ENCODE data around the gene RGS8. TPM values are rescaled to one million over a fixed set of nuclear protein-coding genes. Genes with fewer than 3 reads are reported as not detected.
A peak's percentile ranks its signal among the peaks of the same experiment; 100 is the strongest.

RGS8 gene
- total RNA-seq, 2 donors from 2014 or later = 5.6 to 25.0 TPM

- Mint-ChIP-seq H3K27ac (no peak overlapping the region), H3K4me1 (peaks cover 46% of the 10 kb centered on the region), H3K36me3 (ENCODE audit: low read depth) (no peaks in the 10 kb centered on the region), H3K9me3 (no peaks in the 10 kb centered on the region), H3K27me3 (ENCODE audit: insufficient read depth) (peaks cover 18% of the 10 kb centered on the region), H3K4me3 (no peak overlapping the region)
- DNase-seq = no peak
- WGBS, 2 experiments (ENCODE audit: insufficient coverage in 1 of 2, insufficient read length in 1 of 2) = 80 to 90% methylated on average over 1 to 2 of the region's 2 CpGs
- Histone ChIP-seq H3K36me3 (ENCODE audit: control insufficient read depth, insufficient read depth, low read length) (no peaks in the 10 kb centered on the region), H3K27ac (ENCODE audit: low read depth, low read length) (no peak overlapping the region), H3K4me3 (ENCODE audit: low read length) (no peak overlapping the region), H3K9ac (ENCODE audit: extremely low read depth, low read length, poor library complexity, severe bottlenecking) (no peak overlapping the region), H3K9me3 (ENCODE audit: control insufficient read depth, low read length) (no peaks in the 10 kb centered on the region), H3K27me3 (ENCODE audit: control insufficient read depth, insufficient read depth, low read length, poor library complexity, severe bottlenecking) (peaks cover 17% of the 10 kb centered on the region), H3K4me1 (ENCODE audit: control insufficient read depth, insufficient read depth, low read length) (peaks cover 14% of the 10 kb centered on the region)
- TF ChIP-seq CTCF (conservative IDR thresholded peaks at IDR 0.05) = no peak
Measured at GRCh38 chr1:182704677-182705076, 20.3 kb upstream of the RGS8 start.

GRCh38 chr1:182703539-182703938, 19.2 kb upstream of the RGS8 start:
- Histone ChIP-seq H3K36me3 (ENCODE audit: control insufficient read depth, insufficient read depth, low read length) (no peaks in the 10 kb centered on the region), H3K9ac (ENCODE audit: extremely low read depth, low read length, poor library complexity, severe bottlenecking) (peak overlapping the region; percentile 52), H3K27ac (ENCODE audit: low read depth, low read length) (no peak overlapping the region), H3K4me3 (ENCODE audit: low read length) (peak overlapping the region; percentile 67), H3K9me3 (ENCODE audit: control insufficient read depth, low read length) (no peaks in the 10 kb centered on the region), H3K27me3 (ENCODE audit: control insufficient read depth, insufficient read depth, low read length, poor library complexity, severe bottlenecking) (peaks cover 17% of the 10 kb centered on the region), H3K4me1 (ENCODE audit: control insufficient read depth, insufficient read depth, low read length) (peaks cover 17% of the 10 kb centered on the region)
- H3K4me1 Mint-ChIP-seq = peaks cover 53% of the 10 kb centered on the region
- H3K9me3 Mint-ChIP-seq = no peaks in the 10 kb centered on the region
- H3K27ac Mint-ChIP-seq = peak overlapping the region; percentile 82
- peaks cover 16% of the 10 kb centered on the region for H3K27me3 Mint-ChIP-seq (ENCODE audit: insufficient read depth)
- H3K36me3 Mint-ChIP-seq (ENCODE audit: low read depth) = no peaks in the 10 kb centered on the region
- H3K4me3 Mint-ChIP-seq = peak overlapping the region; percentile 37
- TF ChIP-seq CTCF (conservative IDR thresholded peaks at IDR 0.05) = no peak
- 40 to 50% methylated on average over 1 to 3 of the region's 4 CpGs for WGBS, 2 experiments (ENCODE audit: insufficient coverage in 1 of 2, insufficient read length in 1 of 2)
- DNase-seq = no peak

DNA sequence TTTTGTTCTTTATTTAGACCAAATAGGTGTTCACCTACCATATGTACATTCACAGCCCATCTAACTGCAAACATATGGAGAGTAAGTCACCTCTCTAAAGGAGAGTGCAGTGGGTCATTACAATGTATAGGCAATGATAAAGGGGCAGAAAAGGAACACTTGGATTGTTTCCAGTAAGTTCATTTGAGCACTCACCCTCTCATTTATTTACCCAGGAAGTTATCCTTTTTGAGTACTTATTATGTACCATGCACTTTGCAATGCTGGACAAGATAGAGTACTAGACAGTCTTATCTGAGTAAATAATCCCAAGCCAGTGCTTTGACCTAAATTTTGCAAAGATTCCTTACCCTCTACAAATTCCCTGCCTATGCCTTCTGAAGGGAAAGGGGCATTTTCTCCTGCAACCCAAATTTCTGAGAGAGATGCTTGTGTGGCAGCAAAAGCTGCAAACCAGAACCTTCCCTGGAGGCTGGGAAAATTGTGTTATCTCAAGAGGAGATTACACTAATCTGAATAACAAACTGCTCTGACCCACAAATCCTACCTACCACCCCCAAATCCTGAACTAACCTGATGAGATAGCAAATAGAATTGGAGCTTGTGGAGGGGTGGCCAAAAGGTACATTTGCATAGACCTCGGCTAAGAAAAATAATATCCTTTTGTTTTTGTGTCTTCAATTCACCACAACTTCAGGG, 18.6 kb upstream of the RGS8 start:
- Histone ChIP-seq H3K27me3 (ENCODE audit: control insufficient read depth, insufficient read depth, low read length, poor library complexity, severe bottlenecking) (peaks cover 19% of the 10 kb centered on the region), H3K4me3 (ENCODE audit: low read length) (peak overlapping the region; percentile 67), H3K9ac (ENCODE audit: extremely low read depth, low read length, poor library complexity, severe bottlenecking) (peak overlapping the region; percentile 52), H3K9me3 (ENCODE audit: control insufficient read depth, low read length) (no peaks in the 10 kb centered on the region), H3K36me3 (ENCODE audit: control insufficient read depth, insufficient read depth, low read length) (no peaks in the 10 kb centered on the region), H3K4me1 (ENCODE audit: control insufficient read depth, insufficient read depth, low read length) (peaks cover 17% of the 10 kb centered on the region), H3K27ac (ENCODE audit: low read depth, low read length) (no peak overlapping the region)
- no peaks in the 10 kb centered on the region for H3K9me3 Mint-ChIP-seq
- H3K27me3 Mint-ChIP-seq (ENCODE audit: insufficient read depth) = peaks cover 14% of the 10 kb centered on the region
- no peak for DNase-seq
- TF ChIP-seq CTCF (conservative IDR thresholded peaks at IDR 0.05) = no peak
- 52% methylated on average over 1 of the region's 1 CpG; no CpG with 5 or more reads in 1 of the 2 experiments for WGBS, 2 experiments (ENCODE audit: insufficient coverage in 1 of 2, insufficient read length in 1 of 2)
- peak overlapping the region; percentile 82 for H3K27ac Mint-ChIP-seq
- H3K4me3 Mint-ChIP-seq = peak overlapping the region; percentile 37
- no peaks in the 10 kb centered on the region for H3K36me3 Mint-ChIP-seq (ENCODE audit: low read depth)
- peaks cover 49% of the 10 kb centered on the region for H3K4me1 Mint-ChIP-seq

All from endodermal cell (in vitro differentiated cells).